H9 (cell line): ENCODE results near the gene ITGA11. TPM values are rescaled to one million over a fixed set of nuclear protein-coding genes. Genes with fewer than 3 reads are reported as not detected.

Experiments used
- DNase-seq: peaks from one replicate; pipeline ENCODE4 v3.0.0-alpha.2; 2017
- H2AFZ ChIP-seq: one replicate; pipeline ENCODE4 v1.6.1; 2013; ENCODE audit warnings: mild to moderate bottlenecking, low read length, control low read depth, moderate library complexity
- H2AK5ac ChIP-seq: 2 replicates; pipeline ENCODE4 v1.6.1; 2013; ENCODE audit warnings: low read length, control low read depth, mixed read lengths; ENCODE audit not compliant: insufficient read length
- H2BK120ac ChIP-seq: one replicate; pipeline ENCODE4 v1.6.1; 2013; ENCODE audit warnings: low read depth, mild to moderate bottlenecking, low read length, control low read depth, inconsistent platforms; ENCODE audit not compliant: poor library complexity, severe bottlenecking
- H2BK12ac ChIP-seq: 2 replicates; pipeline ENCODE4 v1.6.1; 2013; ENCODE audit warnings: low read length, control low read depth, mixed read lengths, low read depth; ENCODE audit not compliant: insufficient read length
- H2BK15ac ChIP-seq: 2 replicates; pipeline ENCODE4 v1.6.1; 2013; ENCODE audit warnings: low read depth, low read length, control low read depth
- H2BK20ac ChIP-seq: one replicate; pipeline ENCODE4 v1.6.1; 2013; ENCODE audit warnings: low read depth, mild to moderate bottlenecking, low read length, control low read depth, inconsistent platforms; ENCODE audit not compliant: poor library complexity, severe bottlenecking
- H2BK5ac ChIP-seq: 2 replicates; pipeline ENCODE4 v1.6.1; 2013; ENCODE audit warnings: low read length, control low read depth, mixed read lengths; ENCODE audit not compliant: insufficient read length
- H3K14ac ChIP-seq: 2 replicates; pipeline ENCODE4 v1.6.1; 2013; ENCODE audit warnings: low read length, control low read depth; ENCODE audit not compliant: insufficient read depth
- H3K18ac ChIP-seq: 2 replicates; pipeline ENCODE4 v1.6.1; 2013; ENCODE audit warnings: low read depth, mild to moderate bottlenecking, mixed read lengths, low read length, control low read depth; ENCODE audit not compliant: insufficient read length
- H3K23ac ChIP-seq: 2 replicates; pipeline ENCODE4 v1.6.1; 2013; ENCODE audit warnings: low read length, control low read depth, mixed read lengths, low read depth; ENCODE audit not compliant: insufficient read length
- H3K23me2 ChIP-seq: 2 replicates; pipeline ENCODE4 v1.6.1; 2013; ENCODE audit warnings: low read depth, mild to moderate bottlenecking, mixed read lengths, low read length, control low read depth; ENCODE audit not compliant: insufficient read length, poor library complexity, severe bottlenecking
- H3K27ac ChIP-seq: 2 replicates; pipeline ENCODE4 v1.5.1; 2013; ENCODE audit warnings: low read length, control low read depth, mixed read lengths, low read depth; ENCODE audit not compliant: insufficient read length
- H3K27me3 ChIP-seq: 2 replicates; pipeline ENCODE4 v1.6.1; 2013; ENCODE audit warnings: low read length, control low read depth, inconsistent platforms; ENCODE audit not compliant: insufficient read depth
- H3K4ac ChIP-seq: 2 replicates; pipeline ENCODE4 v1.6.1; 2013; ENCODE audit warnings: low read depth, mild to moderate bottlenecking, control low read depth, inconsistent platforms, low read length, moderate library complexity
- H3K4me1 ChIP-seq: 2 replicates; pipeline ENCODE4 v1.6.1; 2013; ENCODE audit warnings: low read length, control low read depth, inconsistent platforms; ENCODE audit not compliant: insufficient read depth
- H3K4me2 ChIP-seq: 2 replicates; pipeline ENCODE4 v1.6.1; 2013; ENCODE audit warnings: low read length, control low read depth, mixed read lengths; ENCODE audit not compliant: insufficient read length, insufficient read depth
- H3K56ac ChIP-seq: 2 replicates; pipeline ENCODE4 v1.6.1; 2013; ENCODE audit warnings: low read depth, mild to moderate bottlenecking, mixed read lengths, low read length, control low read depth; ENCODE audit not compliant: insufficient read length
- H3K79me1 ChIP-seq: 2 replicates; pipeline ENCODE4 v1.6.1; 2013; ENCODE audit warnings: low read depth, mild to moderate bottlenecking, moderate library complexity, low read length, control low read depth, inconsistent platforms; ENCODE audit not compliant: insufficient read depth, poor library complexity, severe bottlenecking
- H3K79me2 ChIP-seq: 2 replicates; pipeline ENCODE4 v1.6.1; 2013; ENCODE audit warnings: low read length, control low read depth, inconsistent platforms; ENCODE audit not compliant: insufficient read depth
- H3K9ac ChIP-seq: 2 replicates; pipeline ENCODE4 v1.6.1; 2013; ENCODE audit warnings: low read length, control low read depth, mixed read lengths; ENCODE audit not compliant: insufficient read length; ENCODE audit errors: extremely low read depth
- H3K9me3 ChIP-seq: one replicate; pipeline ENCODE4 v1.6.1; 2013; ENCODE audit warnings: low read depth, low read length, inconsistent platforms; ENCODE audit not compliant: control insufficient read depth
- H3T11ph ChIP-seq: one replicate; pipeline ENCODE4 v1.6.1; 2013; ENCODE audit warnings: mild to moderate bottlenecking, low read length, control low read depth, inconsistent platforms
- H4K20me1 ChIP-seq: one replicate; pipeline ENCODE4 v1.6.1; 2013; ENCODE audit not compliant: control insufficient read depth, insufficient read length, insufficient read depth
- H4K5ac ChIP-seq: 2 replicates; pipeline ENCODE4 v1.6.1; 2013; ENCODE audit warnings: low read depth, mild to moderate bottlenecking, mixed read lengths, low read length, control low read depth; ENCODE audit not compliant: insufficient read length
- H4K8ac ChIP-seq: replicated peaks from 2 replicates; pipeline ENCODE4 v1.6.1; 2013; ENCODE audit warnings: low read length, control low read depth, mixed read lengths, low read depth; ENCODE audit not compliant: insufficient read length
- H4K91ac ChIP-seq: 2 replicates; pipeline ENCODE4 v1.6.1; 2013; ENCODE audit warnings: low read depth, mild to moderate bottlenecking, moderate library complexity, mixed read lengths, low read length, control low read depth; ENCODE audit not compliant: insufficient read length
- H3K27ac Mint-ChIP-seq, 3 experiments: 2 replicates in 2 of 3; 3 replicates in 1 of 3; pipeline ENCODE4 v1.8.0; 2020 to 2021; ENCODE audit warnings: mixed read lengths in 3 of 3, mild to moderate bottlenecking in 1 of 3, moderate library complexity in 1 of 3
- H3K27me3 Mint-ChIP-seq: 2 replicates; pipeline ENCODE4 v1.8.0; 2021; ENCODE audit warnings: low read depth, mild to moderate bottlenecking, moderate library complexity, mixed read lengths
- H3K36me3 Mint-ChIP-seq, 3 experiments: 2 replicates in 2 of 3; 3 replicates in 1 of 3; pipeline ENCODE4 v1.8.0; 2020 to 2021; ENCODE audit warnings: low read depth in 3 of 3, mixed read lengths in 3 of 3; ENCODE audit not compliant: insufficient read depth in 1 of 3
- H3K4me1 Mint-ChIP-seq, 2 experiments: 2 replicates each; pipeline ENCODE4 v1.8.0; 2020; ENCODE audit warnings: mixed read lengths in 2 of 2
- H3K4me3 Mint-ChIP-seq, 2 experiments: 2 replicates in 1 of 2; 3 replicates in 1 of 2; pipeline ENCODE4 v1.8.0; 2020 to 2021; ENCODE audit warnings: mild to moderate bottlenecking in 2 of 2, mixed read lengths in 2 of 2, moderate library complexity in 1 of 2
- H3K9me3 Mint-ChIP-seq, 2 experiments: 2 replicates in 1 of 2; 3 replicates in 1 of 2; pipeline ENCODE4 v1.8.0; 2020; ENCODE audit warnings: mild to moderate bottlenecking in 2 of 2, mixed read lengths in 2 of 2, moderate library complexity in 1 of 2
- CTCF ChIP-seq: fragments of 200-600 bp; sonication (generic); conservative IDR thresholded peaks from 3 replicates; pipeline ENCODE4 v1.8.0; 2021; ENCODE audit warnings: antibody characterized with exemption, mild to moderate bottlenecking
- total RNA-seq: library from RNA; stranded (reverse); gene quantifications from 2 replicates; pipeline ENCODE4 v1.2.1, GENCODE V29; 2021

ITGA11 gene
- total RNA-seq, 1 experiment from 2014 or later: 0.07 TPM

- H4K8ac ChIP-seq: no peak overlapping the region
- H3K4me1 Mint-ChIP-seq: peaks cover 0 to 6% of the 10 kb centered on the region in 2 experiments; a peak in 2 of 4 replicates
- H3K9ac ChIP-seq: no peak overlapping the region
- H2BK12ac ChIP-seq: no peak overlapping the region
- no peak overlapping the region for H2BK20ac ChIP-seq
- H2AFZ ChIP-seq: no peak overlapping the region
- H4K20me1 ChIP-seq: no peaks in the 10 kb centered on the region
- H3K9me3 ChIP-seq: no peaks in the 10 kb centered on the region
- H3K79me2 ChIP-seq: no peaks in the 10 kb centered on the region
- no peaks in the 10 kb centered on the region for H3K36me3 Mint-ChIP-seq
- H3K9me3 Mint-ChIP-seq: no peaks in the 10 kb centered on the region
- no peak overlapping the region for H3K56ac ChIP-seq
- no peak overlapping the region for H3K23ac ChIP-seq
- no peak overlapping the region for H4K5ac ChIP-seq
- H2BK120ac ChIP-seq: no peak overlapping the region
- H3K79me1 ChIP-seq: no peaks in the 10 kb centered on the region
- no peak overlapping the region for H4K91ac ChIP-seq
- H3K23me2 ChIP-seq: no peaks in the 10 kb centered on the region
- H3K27me3 Mint-ChIP-seq: peaks cover 29% of the 10 kb centered on the region
- no peak overlapping the region for H3T11ph ChIP-seq
- no peak overlapping the region for H3K14ac ChIP-seq
- no peak overlapping the region for H3K27ac ChIP-seq
- H2AK5ac ChIP-seq: no peak overlapping the region
- H3K4me3 Mint-ChIP-seq: no peak overlapping the region
- H2BK15ac ChIP-seq: no peak overlapping the region
- no peak overlapping the region for H2BK5ac ChIP-seq
- H3K27ac Mint-ChIP-seq: no peak overlapping the region
- H3K4me1 ChIP-seq: no peaks in the 10 kb centered on the region
- no peak for DNase-seq
- H3K27me3 ChIP-seq: 0 out of 2 replicates have a peak, but pooled peaks cover 2% of the 10 kb centered on the region
- no peak overlapping the region for H3K4ac ChIP-seq
- no peak for TF ChIP-seq CTCF
- no peak overlapping the region for H3K4me2 ChIP-seq
- H3K18ac ChIP-seq: no peak overlapping the region
Measured at GRCh38 chr15:68444336-68444735, 12.4 kb upstream of the ITGA11 start.
